Fibroblast of skin of left quadriceps (primary cell): ENCODE results near the gene PEF1.
A peak's percentile ranks its signal among the peaks of the same experiment; 100 is the strongest.

ENCODE experiments used
- DNase-seq, 2 experiments: peaks; one replicate each; pipeline ENCODE4 v3.0.0-alpha.2; 2013; ENCODE audit warnings: low read depth in 2 of 2

PEF1 gene, protein sequence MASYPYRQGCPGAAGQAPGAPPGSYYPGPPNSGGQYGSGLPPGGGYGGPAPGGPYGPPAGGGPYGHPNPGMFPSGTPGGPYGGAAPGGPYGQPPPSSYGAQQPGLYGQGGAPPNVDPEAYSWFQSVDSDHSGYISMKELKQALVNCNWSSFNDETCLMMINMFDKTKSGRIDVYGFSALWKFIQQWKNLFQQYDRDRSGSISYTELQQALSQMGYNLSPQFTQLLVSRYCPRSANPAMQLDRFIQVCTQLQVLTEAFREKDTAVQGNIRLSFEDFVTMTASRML

DNA sequence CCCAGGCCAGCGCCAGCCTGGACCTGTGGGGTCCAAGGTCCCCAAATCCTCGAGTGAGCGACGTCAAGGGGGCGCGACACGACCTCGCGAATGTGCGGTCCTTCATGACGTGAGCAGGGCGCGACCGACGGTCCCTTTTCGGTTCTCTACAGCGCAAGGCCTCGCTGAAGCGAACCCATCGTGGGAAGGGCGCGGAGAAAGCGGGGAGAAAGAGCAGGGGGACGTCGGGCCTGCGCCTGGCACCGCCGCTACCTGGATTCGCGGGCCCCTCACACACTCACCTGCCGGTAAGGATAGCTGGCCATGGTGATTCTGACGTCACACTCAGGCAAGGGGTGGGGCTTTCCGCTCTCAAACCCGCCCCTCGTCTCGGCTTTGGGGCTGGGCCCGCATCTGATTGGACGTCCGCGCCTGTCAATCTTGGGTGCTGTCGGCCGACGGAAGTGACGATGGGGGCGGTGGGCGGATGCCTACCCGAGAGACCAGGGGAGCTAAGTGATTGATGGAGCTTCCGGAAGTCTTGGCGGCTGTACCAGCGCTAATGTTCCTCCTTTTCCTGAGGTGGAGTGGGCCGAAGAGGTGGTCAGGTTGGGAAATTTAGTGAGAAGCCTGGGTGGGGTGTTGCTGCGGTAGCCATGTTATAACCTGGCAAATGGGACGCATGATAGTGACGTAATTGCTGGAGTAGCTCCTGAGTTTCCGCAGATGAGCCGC is at the start of gene PEF1:
TSS of gene PEF1 (minus strand) at position 317 of the 714 bp plus-strand sequence. CDS start at position 305, 12 bp downstream.
- DNase-seq = peak; percentile 95

DNA sequence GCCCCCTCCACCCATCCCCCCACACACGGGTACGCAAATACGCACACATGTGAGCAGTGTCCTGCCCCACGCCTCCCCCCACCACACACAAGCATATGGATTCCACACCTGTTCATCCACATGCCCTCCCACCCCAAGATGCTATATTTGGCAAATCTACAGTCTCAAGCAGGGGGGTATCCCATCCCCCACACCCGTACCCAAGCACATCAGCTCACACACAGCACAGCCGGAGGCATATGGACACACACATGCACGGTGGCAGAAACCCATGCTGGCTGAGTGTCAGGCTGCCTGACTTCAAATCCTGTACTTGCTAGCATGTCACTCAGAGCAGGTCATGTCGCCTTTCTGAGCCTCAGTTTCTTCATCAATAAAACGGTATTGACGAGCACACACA is 48.6 kb upstream of the PEF1 start:
- no peak for DNase-seq

DNA sequence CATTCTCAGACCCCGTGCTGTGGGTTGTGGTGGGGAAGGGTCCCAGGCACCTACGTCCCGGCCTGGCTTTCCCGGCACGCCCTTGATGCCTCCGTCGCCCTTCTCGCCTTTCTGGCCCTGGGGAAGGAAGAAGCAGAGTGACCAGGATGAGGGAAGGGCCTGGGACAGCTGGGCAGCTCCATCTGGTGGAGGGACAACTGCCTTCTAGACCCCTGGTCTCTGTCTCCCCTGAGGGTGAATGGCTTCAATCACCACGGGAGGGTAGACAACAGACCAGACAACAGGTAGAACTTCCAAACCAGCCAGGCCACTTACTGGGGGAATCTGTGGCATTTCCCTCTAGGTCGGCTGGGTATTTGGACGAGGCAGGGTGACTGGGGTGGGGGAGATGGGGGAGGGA is 47.3 kb upstream of the PEF1 start:
- no peak for DNase-seq

DNA sequence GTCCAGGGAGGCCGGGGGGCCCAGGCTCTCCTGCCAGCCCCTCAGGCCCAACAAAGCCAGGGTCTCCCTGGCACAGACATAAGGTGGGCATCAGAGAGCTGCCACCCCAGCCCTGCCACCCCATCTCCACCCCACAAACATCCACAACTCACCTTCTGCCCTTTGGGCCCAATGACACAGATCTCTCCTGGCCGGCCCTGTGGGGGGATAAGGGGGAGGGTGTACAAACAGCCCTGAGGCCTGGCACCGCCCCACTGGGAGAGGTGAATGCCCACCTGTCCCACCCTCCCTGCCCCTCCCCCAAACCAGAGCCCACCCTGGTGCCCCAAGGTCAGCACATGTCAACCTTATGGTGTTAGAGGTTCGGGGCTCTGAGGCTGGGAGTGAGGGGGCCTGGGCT is 46.8 kb upstream of the PEF1 start:
- no peak for DNase-seq

DNA sequence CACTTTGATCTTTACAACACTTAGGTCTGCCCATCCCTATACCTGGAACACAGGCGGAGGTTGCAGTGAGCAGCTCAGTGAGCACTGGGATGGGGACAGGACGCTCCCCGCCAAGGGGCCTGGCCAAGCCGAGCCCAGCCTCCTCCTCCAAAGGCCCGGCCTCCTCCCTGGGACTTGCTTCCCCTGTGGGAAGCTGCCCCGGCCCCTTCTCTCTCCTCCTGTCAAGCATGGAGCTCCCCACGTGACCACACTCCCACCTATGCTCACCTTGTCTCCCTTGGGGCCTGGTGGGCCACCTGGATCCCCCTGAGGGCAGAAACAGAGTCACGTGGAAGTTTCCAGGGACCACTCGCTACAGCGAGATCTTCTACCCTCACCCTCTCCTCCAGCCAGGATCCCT is 46.2 kb upstream of the PEF1 start:
- no peak for DNase-seq

DNA sequence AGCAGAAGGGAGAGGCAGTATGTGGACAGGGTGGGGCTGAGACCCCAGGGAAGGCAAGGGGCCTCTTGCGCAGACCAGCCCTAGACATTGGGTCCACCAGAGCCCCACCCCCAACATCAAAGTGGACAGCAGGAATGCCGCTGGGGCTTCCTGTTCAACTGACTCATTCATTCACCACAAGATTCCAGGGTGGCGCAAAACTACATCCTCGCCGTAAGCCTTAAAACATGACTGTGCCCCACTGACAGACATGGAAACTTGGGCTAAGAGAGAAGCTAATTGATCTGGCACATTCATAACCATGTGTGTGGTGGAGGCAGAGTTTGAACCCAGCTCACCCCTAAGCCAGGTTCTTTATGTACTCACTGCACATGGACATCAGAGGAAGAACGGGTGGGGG is 45.2 kb upstream of the PEF1 start:
- peak; percentile 89 to 90 for DNase-seq

DNA sequence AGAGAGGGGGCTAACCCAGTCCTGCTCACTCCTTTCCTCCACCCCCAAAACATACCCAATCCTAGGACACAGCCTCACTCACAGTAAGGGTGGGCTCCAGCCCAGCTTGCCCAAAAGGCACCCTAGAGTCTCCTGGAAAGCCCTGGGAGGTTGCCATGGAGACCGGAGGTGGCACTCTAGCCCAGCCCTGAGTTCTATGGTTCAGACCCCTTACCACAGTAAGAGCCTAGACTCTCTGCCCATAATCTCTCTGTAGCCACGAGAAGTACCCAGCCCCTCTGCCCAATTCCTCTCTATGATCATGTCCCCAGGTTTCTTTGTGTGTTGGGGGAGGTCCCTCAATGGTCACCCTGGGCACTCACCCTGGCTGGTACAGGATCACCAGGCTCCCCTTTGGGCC is 44.7 kb upstream of the PEF1 start:
- DNase-seq = no peak

DNA sequence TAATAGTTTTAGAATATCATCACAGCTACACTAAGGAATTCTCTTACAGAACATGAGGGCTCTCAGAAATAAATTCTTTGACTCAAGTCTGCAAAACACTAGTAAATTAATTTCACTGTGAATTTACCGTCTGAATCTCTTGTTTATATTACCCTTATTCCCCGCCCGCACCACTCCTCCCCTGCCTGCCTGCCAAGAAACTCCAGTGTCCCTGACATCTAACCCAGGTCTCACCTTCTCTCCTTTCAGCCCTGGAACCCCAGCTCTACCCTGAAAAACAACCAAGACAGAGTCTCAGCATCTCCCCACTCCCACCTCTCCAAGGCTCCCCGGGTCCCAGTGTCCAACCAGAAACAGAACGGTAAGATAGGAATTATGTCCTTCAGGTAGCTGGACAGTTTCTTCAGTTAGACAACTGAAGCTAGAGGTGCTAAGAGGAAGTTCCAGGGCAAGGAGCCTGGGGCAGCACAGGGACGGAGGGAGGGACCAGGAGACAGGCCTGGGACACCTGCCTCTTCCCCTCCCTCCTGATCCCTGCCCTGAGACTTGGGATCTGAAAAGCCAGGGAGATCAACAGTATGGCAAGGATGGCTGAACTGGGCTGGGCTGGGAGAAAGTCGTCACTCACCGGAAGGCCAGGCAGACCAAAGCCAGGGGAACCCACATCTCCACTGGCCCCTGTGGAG is 43.7 kb upstream of the PEF1 start:
- DNase-seq = no peak

DNA sequence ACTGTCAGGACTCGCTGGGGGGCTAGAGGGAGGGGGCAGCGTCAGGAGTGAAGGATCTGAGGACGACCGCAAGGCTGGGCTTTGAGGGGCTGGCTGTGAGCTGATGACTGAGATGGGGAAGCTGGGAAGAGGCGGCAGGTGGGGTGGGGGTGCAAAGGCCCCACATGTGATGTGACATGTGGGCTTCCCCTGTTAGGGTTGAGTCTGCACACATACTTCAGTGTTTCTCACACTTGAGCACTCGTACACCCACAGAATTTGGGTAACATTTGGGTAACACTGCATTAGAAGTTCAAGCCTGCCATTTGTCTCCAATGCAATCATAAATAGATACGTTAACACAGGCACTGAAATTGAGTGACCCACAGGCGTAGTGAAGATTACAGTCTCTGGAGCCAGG is 42.9 kb upstream of the PEF1 start:
- no peak for DNase-seq

DNA sequence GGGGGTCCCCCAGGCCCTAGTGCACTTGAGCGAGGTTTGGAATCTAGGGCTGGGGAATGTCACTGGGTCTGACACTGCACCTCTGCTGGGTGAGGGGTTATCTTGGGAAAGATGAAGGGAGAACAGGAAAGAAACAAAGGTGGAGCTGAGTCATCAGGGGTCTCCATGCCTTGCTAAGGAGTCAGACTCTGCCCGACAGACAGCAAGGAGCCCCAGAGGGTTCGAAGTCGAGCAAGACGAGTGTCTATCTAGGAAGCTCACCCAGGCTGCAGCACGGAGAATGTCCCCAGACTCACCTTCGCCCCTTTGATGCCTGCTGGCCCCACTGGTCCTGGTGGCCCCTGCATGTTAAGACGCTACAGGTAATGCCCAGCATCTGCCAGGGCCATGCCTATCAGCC is 41.1 kb upstream of the PEF1 start:
- DNase-seq = no peak

DNA sequence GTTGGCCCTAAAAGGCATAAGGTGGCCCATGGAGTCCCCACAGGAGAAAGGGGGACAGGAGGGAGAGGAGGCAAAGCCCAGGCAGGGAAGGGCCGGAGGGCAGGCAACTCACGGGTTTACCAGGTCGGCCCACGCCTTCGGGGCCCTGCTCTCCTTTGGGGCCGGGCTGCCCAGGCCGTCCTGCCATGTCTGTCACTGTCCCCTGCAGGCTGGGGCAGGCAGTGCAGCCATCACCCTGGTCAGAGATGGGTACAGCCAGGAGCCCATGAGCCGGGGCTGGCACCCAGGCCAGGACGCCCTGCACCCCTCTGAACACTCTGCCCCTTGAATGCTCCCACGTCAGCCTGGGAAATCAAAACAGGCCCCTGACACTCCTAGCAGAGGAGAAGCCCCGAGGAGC is 39.3 kb upstream of the PEF1 start:
- no peak for DNase-seq

DNA sequence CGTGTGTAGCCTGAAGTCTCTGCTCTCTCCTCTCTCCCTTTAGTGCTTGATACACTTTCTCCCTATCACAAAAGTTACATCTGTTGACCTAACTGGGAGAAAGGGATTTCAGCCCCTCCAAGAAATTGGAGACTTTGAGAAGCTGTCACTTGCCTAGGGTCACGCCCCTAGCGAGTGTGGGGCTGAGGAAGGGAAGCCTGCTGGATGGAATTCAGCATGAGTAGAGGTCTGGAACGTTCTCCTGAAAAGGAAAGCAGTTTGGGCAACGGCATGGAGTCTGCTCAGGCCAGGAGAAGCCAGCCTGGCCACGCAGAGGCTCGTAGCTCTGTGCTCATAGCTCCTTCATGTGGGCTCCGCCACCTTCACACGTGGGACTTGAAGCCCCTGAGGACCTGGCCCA is 36.7 kb upstream of the PEF1 start:
- DNase-seq = no peak

DNA sequence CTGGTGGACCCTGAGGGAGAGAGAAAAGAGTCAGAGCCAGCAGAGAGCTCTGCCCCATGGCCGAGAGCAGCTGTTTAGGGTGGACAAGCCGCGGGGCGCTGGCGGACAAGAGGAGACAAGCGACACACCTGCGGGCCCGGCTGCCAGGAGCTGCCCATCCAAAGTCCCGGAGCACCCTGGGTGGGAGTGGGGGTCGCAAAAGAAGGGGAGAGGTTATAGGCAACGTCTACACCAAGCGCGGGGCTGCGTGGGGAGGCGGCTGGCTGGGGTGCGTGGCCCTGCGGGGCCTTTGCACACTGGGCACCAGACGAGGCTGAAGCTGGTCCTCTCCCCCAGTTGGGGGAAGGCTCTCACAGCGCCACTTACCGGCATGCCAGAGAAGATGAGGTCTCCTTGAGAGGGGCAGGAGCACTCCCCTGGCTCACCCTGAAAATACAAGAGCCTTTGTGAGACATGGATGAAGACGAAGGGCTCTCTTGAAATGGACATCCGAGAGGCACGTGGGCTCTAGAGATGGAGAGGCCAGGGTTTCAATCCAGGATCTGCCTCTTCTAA is 35.1 kb upstream of the PEF1 start:
- no peak for DNase-seq

DNA sequence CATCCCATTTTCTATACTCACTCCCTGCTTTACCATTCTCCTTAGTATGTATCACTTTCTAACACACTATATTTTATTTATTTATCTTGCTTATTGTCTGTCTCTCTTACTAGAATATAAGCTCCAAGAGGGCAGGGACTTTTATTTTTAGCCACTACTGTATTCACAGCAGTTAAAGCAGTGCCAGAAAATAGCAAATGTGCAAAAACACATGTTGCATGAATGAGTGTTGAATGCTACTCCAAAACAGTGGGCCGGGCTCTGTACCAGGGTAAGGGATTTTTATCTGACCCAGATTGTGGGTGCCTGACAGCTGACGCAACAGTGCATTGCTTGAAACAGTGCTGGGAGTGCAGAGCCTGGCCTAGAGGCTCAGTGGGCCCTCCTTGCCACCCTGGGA is 34.4 kb upstream of the PEF1 start:
- DNase-seq = no peak

DNA sequence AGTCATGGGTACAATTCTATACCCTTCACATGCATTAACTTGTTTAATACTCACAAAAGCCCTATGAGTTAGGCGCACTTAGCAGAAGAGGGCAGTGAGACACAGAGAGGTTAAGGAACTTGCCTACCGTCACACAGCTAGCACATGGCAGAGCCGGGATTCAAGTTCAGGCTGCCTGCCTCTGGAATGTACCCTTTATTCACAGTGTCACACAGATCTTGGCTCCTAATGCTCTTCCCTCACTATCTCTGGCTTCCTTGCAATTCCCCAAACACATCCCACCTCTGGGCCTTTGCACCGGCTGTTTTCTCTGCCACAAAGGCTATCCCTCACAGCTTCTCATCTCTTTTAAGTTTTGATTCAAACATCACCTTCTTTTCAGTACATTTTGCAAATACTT is 34.0 kb upstream of the PEF1 start:
- no peak for DNase-seq

DNA sequence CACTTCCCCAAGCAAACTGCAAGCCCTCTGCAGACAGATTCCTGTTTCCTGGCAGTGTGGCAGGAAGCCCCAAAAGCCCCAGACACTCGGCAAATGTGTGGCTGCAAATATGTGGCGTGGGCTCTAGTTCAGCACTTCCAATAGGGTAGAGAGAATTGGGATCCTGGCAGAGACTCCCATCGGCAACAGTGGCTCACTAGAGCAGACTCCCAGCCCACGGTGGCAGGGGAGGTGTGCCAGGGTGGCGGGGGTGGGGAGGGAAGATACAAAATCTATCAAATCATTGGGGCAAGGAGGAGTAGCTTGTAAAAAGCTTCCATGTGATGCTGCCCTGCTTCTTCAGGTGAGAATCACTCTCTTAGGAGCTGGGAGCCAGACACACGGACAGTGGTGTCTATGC is 33.3 kb upstream of the PEF1 start:
- no peak for DNase-seq

DNA sequence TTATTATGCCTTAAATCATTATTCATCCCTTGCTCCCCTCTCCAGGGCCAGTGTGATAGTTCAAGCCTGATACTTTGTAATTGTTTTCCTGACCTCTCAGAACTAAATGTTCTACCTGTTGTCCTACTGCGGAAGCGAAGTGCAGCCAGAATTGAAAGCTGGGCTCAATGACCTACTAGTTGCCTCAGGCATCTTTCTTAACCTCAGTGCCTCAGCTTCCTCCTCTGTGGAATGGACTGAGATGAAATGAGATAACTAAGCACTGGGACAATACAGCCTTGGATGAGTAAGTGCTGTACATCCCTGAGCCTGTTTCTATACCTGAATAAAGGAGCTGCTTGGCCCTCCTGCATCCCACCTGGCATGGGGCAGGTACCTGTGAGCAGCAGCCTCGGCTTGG is 32.7 kb upstream of the PEF1 start:
- no peak for DNase-seq

DNA sequence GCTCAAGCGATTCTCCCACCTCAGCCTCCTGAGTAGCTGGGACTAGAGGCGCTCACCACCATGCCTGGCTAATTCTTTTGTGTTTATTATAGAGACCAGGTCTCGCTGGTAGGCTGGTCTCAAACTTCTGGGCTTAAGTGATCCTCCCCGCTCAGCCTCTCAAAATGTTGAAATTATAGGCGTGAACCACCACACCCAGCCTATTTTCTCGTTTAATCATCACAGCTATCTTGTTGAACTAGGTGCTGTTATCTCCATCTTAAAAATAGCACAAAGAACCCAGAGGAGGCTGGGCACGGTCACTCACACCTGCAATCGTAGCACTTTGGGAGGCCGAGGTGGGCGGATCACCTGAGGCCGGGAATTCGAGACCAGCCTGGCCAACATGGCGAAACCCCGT is 31.1 kb upstream of the PEF1 start:
- no peak for DNase-seq

DNA sequence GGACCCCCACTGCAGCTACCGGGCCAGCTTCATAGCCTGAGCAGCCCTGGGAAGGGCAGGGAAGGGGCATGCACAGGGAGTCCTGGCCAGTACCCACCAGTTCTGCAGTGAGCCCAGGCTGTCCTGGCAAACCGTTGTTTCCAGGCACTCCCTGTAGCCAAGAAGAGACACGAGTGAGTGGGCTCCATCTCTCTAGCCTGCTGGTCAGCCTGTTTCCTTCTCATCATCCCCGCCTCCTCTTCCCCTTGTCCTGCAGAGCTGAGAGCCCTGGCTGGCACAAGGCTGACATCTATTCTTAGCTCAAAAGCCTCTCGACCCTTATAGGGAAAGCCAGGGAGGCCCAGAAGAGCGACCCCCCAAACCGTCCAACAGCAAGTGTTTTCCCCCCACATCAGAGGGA is 30.5 kb upstream of the PEF1 start:
- no peak for DNase-seq

DNA sequence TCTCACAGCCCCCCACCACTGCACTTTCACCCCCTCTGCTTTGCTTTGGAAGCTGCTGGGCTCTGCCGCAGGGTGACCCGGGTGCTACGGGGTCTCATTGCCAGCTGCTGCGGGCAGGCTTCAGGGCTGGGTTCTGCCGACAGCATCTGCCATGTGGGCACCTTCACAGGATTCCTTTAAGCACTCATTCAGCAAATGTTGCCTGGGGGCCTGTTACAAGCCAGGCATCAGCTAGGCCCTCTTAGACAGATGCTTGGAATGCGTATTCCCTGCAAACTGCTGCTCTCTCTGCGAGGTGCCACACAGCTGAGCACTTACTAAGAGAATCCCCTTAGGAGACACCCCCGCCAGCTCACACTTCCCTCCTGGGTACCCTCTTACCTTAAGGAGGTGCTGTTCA is 29.9 kb upstream of the PEF1 start:
- DNase-seq = no peak

DNA sequence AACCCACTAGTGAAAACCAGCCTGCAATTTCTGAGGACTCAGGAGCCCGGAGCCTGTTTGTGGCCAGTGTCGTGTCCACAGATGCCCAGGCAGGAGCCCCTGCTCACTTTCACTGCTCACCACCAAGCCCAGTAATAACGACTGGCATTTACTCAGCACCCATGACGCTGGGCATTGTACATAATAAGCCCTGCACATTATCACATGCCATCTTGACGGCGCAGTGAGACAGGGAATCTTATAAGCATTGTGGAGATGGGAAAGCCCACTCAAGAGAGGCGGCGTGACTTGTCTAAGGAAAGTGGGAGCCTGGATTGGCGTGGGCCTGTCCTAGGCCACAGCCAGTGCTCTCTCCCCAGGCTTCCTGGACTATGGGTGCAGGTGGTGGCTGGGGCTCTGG is 28.8 kb upstream of the PEF1 start:
- no peak for DNase-seq

DNA sequence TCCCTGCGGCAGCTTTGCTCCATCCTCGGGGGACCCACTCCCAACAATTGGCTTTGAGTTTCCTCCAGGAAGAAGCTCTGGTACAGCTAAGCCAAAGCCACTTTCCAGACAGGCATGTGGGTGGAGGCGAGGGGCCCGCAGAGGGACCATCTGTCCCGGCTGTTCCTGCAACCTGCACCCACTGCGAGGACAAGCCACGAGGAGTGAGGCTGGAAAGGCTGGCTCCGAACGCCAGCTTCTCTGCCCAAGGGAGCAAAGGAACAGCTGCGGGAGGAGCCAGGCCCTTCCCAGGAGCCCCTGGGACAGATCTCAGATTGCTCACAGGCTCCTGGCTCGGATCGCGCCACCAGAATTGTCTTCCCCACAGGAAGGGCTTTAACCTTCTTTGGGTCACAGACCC is 28.3 kb upstream of the PEF1 start:
- no peak for DNase-seq
